HT-29 (cell line): ENCODE results near the gene KLHL33. TPM values are rescaled to one million over a fixed set of nuclear protein-coding genes. Genes with fewer than 3 reads are reported as not detected.

Experiments used
- DNase-seq: peaks from one replicate; pipeline ENCODE4 v3.0.0-alpha.2; 2015; ENCODE audit warnings: low spot score
- total RNA-seq: library from RNA; depleted of rRNA; stranded (reverse); fragments of >200 nt; shearing (Covaris generic); gene quantifications from 2 replicates; pipeline ENCODE4 v1.2.3, GENCODE V29; 2014

KLHL33 gene
- total RNA-seq, 1 experiment from 2014 or later, result not detected

DNA sequence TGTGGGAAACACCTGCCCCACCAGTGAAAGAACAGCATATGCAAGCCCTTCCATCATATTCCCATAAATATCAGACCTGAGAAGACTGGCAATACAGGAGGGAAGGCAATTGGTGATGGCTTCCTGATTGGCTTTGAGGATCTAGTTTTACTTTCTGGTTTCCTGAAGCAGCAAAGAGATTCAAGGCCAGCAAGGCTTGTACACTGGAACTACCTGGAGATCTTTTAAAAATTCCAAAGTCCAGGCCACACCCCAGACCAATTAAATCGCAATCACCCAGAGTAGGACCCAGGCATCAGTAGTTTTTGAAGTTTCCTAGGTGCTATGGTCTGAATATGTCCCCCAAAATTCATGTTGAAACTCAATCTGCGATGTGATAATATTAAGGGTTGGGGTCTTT, 19.7 kb downstream of the KLHL33 start:
- DNase-seq, result no peak

- peak; percentile 69 for DNase-seq
Measured at GRCh38 chr14:20415782-20416206, 20.2 kb downstream of the KLHL33 start.

DNA sequence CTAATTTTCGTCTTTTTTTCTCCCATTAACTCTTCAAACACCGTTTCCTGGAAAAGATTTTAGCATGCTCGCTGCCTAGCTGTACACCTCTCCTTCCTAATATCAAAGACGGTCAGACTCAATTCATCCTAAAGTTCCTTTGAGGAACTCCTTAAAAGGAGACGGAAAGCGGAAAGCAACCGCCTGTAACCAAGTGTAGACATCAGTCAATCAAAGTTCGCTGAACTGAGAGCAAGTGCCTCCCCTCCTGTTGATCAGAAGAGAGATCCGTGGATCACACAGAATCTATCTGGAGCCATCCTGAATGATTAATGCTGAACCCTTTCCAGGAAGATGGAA, 22.3 kb downstream of the KLHL33 start:
- peak; percentile 41 for DNase-seq

DNA sequence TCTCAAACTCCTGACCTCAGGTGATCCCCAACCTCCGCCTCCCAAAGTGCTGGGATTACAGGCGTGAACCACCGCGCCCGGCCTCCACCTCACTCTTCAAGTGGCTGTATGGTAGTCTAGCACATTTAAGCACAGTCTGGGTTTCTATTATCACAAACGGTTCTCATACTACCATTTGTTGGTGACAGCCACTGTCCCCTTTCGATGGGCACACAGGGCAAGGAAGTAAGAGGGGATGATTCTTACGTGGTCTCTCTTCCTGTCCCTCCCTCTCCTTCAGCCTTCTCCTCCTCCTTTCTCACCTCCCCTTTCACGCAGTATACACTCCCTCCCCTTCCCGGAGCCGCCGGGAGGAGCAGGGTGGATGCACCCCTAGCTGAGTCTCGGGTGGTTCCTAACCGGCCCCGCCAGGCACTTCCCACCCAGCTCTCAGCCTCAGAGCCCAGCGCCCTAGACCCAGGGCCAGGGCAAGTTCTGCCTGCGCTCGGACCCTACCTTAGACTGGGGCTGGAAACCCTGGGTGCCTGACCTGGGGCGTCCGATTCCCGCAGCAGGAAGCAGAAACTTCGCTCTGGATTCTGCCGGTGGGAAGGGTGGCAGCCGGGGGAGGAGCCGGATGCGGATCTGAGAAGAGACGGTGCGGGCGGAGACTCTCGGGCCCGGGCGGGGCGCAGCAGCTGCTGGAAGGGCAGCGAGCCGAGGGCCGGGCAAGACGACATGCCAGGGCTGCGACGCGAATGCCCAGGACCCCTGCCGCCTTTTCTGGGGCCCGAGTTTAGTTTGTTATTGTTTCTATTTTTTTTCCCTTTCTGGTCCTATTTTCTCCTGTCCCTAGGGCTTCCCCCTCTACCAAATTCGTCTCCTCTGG, 22.9 kb downstream of the KLHL33 start, which contains the start of gene TEP1:
Gene TEP1 (minus strand): TSS at position 626 of the 868 bp plus-strand sequence. CDS start 5,062 bp downstream, outside the sequence.
- peak; percentile 79 for DNase-seq

- DNase-seq, result no peak
Measured at GRCh38 chr14:20412411-20412810, 23.6 kb downstream of the KLHL33 start.

DNA sequence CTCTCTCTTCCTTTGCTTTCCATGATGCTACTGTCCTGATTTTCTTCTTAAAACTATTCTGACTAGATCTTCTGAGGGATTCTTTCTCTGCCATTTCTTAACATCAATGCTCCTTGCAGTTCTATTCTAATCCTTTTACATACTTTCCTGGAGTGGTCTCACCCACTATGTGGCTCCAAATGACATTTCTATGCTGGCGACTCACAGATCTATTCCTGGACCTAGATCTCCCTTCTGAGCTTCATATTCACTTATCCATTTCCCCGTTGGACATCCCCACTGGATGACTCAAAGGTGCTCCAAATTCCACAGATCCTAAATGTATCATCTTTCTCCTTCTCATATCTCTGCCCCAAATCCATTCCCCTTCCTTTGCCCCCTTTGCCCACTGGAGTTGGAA, 26.7 kb downstream of the KLHL33 start:
- DNase-seq, result no peak

DNA sequence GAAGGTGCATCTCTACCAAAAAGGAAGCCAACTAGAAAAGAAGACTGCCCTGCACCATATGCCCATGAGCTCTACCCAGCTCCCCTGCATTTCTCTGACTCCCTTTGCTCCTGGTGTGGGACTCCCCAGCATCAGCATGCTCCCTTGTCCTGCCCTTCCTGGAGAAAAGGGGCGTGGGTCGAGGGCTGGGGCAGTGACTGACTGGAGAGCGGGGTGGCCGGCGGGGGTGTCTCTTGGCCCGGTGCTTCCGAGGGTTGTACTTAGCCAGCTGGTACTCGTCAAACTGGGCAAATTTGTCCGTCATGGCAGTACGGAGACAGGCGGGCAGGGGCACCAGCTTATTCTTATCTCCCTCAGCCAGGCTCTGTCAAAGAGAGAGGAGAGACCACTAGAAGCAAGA, 32.4 kb downstream of the KLHL33 start:
- no peak for DNase-seq

DNA sequence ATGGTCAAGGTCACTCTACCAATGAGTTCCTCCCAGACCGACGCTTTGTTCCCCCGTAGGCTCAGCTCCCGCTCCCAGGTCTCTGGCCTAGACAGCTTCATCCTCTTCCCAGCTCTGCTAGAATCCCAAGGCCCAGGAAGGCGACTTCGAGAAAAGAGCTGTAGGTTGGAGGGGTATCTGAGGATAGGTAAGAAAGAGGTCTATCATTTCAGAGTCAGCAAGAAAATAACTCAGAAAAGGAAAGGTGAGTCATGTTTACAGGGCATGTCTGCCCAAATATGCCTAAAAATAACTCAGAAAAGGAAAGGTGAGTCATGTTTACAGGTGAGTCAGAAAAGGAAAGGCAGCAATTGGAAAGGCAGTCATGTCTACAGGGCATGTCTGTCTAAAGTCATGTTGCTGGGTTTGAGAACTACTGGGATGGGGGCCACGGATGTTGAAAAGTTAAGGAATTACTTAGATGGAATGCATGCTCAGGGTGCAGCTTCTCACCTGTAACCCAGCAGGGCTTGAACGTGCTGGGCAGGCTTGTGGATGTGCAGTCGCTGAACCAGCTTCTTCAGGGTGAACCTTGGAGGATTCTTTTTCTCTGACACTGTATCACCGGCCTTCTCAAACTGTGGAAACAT, 34.9 kb downstream of the KLHL33 start:
- peak; percentile 51 for DNase-seq

DNA sequence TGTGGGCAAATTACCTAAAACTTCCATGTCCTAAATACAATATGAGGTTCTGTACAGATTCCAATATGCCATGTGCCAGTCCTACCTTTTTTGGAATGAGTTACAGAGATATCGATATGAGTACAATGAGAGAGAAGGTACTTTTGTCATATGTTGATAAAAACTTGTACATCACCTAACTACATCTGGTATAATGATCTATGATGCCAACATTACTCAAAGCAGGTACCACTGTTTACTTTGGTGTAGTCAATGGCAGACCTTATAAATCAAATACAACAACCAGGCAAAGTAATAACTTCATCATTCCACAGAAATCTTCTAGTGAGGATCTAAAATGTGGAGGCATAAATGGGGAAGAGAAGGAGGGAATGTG, 35.4 kb downstream of the KLHL33 start:
- DNase-seq, result peak; percentile 50

DNA sequence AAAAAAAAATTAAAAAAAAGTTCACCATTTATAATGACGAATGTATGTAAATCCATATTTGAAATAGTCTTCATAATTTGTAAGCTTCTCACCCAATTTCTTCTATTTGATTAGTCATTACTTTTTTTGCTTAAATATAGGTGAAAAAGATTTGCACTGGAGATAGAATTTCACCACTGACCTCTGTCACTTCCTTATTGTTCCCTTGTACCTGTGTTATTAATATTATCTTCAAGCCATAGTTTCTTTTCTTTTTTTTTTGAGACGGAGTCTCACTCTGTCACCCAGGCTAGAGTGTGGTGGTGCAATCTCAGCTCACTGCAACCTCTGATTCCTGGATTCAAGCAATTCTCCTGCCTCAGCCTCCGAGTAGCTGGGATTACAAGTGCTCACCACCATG, 38.5 kb downstream of the KLHL33 start:
- no peak for DNase-seq

DNA sequence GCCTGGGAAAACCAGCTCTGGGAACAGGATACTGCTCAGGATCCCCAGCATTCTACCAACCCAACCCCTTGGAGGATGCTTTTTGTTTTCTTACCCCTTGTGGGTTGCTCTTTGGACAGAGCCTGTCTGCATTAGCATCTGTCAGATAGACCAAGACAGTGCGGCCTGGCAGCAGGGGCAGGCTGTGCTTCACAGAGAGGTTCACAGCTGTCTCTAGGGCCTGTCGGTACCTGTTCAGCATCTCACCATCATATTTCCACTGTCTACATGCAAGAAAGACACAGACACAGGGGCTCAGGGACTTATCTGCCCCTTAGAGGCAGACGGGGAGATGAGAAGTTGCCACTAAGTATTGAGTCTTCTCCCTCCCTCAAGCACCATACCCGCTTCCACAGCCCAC, 44.5 kb downstream of the KLHL33 start:
- no peak for DNase-seq

- DNase-seq, result no peak
Measured at GRCh38 chr14:20388159-20388558, 47.8 kb downstream of the KLHL33 start.

DNA sequence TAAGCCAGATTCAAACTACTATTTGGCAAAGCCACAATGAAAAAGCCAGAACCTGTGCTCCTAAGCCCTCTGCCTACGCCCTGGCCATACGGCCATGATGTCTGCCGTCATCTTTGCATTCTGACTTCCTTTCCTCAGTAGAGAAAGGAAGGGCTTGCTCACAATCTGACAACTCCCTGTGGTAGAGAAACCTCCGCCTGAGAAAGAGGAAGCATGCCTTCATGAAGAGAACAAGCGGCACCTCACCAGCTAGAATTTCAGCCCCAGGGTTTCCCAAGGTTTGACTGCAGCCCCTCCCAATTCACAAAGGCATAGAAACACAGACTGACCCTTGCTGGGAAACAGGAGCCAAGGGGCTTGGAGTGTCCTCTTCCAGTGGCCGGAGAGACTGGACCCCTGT, 48.4 kb downstream of the KLHL33 start:
- no peak for DNase-seq

- no peak for DNase-seq
Measured at GRCh38 chr14:20386276-20386855, 49.6 kb downstream of the KLHL33 start.

GRCh38 chr14:20384886-20385285, 51.1 kb downstream of the KLHL33 start:
- no peak for DNase-seq

GRCh38 chr14:20384321-20384720, 51.6 kb downstream of the KLHL33 start:
- DNase-seq, result no peak

- DNase-seq, result no peak
Measured at GRCh38 chr14:20383636-20384035, 52.3 kb downstream of the KLHL33 start.

DNA sequence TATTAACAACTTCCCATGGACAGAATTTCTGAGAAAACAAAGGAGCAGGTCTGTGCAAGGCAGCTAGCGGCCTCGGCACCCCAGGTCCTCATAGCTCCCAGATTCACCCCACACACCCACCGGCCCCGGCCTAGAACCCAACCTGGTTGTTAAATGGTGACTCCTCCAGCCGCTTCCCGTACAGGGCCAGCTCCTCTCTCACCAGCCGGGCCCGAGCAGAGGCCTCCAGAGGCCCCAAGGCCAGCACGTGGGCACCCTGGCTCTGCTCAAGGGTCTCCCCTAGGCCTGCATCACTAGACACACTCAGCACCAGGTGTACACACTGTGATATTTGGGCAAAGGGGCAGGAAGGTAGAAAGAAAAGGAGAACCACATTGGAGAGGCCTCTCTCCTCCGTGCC, 52.9 kb downstream of the KLHL33 start:
- no peak for DNase-seq

DNA sequence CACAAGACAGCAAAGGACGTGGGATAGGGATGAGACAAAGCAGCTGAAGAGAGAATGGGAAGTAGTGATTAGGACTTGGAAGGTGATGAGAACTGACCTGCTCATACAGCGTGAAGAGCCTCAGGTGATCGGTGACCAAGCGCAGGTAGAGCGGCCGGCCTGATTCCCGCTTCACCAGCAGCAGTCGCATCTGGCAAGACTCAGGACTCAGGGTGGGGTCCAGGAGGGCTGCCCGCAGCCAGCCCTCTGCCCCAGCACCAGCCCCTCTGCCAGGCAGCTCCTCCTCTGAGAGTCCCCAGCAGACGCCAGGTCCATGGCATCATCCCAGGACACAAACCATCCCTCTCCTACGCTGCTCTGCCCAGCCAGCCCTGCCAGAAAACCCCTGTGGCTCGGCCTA, 53.4 kb downstream of the KLHL33 start:
- DNase-seq, result no peak

DNA sequence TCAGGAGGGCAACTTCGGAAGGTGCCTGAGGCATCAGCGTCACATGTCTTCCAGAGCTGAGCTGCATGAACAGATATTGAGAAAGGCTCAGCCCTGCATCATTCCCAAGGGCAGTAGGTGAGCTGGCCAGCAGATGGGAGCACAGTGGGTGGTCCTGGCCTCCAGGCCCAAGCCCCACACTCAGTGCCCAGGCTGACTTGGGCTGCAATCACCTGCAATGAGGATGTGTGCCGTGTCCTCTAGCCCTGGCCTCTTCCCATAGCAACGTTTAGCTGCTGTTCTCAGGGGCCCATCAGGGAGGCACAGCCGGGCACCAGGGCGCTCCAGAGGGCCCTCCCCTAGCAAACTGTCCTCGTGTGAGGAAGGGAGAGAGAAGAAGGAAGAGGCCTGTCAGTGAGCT, 54.6 kb downstream of the KLHL33 start:
- no peak for DNase-seq

DNA sequence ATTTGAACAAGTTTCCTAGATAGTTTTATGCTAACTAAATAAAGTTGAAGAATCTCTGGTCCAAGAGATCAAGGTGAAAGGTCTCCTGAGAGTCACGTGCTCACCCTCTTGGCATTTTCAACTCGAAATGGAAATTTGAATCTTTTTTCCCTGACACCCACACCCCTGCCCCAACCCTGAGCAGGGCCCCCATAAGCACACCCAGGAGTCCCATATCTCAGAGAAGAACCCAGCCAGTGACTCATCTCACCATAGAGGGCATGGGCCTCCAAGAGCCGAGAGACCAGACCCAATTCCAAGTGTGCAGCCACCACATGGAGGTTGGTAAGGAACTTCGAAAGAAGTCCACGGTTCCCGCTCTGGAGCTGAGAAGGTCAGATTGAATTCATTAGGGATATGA, 55.3 kb downstream of the KLHL33 start:
- no peak for DNase-seq

DNA sequence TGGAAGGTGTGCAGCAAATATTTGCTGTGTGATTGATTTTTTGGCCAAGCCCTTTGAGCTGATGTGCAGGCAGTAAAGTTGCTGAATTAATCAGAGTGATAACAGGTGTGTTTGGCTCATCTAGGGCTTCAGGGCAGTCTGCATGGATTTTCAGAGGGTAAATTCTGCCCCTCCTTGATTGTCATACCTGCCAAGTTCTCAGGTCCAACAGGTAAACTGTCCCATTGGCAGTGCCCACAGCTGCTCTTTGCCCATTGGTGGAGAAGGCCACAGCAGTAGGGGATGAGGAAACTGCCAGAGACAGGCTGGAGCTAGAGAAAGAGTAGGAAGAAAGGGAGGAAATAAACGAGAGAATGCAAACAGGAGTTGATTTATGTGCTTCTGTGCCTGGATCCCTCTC, 56.2 kb downstream of the KLHL33 start:
- no peak for DNase-seq

- DNase-seq, result no peak
Measured at GRCh38 chr14:20377171-20377570, 58.8 kb downstream of the KLHL33 start.
